AG09309 (cell line): ENCODE measurements around the gene ABI1.

Experiments used
- DNase-seq: peaks from one replicate; pipeline ENCODE4 v3.0.0-alpha.2; 2010; ENCODE audit warnings: low read depth
- H3K4me3 ChIP-seq: 2 replicates; pipeline ENCODE4 v1.5.1; 2011; ENCODE audit warnings: mild to moderate bottlenecking, low read depth, low read length, moderate library complexity; ENCODE audit not compliant: control insufficient read depth
- TF ChIP-seq, protein P1 (sequence below): IDR thresholded peaks from 2 replicates; pipeline ENCODE4 v1.5.1; 2011; ENCODE audit warnings: mild to moderate bottlenecking, low read depth, low read length, inconsistent platforms; ENCODE audit not compliant: insufficient read depth, control insufficient read depth; ENCODE audit errors: missing control alignments

The ABI1 gene

GRCh38 chr10:26815500-26815899 is 45.3 kb downstream of the ABI1 start:
- TF ChIP-seq, protein P1, sequence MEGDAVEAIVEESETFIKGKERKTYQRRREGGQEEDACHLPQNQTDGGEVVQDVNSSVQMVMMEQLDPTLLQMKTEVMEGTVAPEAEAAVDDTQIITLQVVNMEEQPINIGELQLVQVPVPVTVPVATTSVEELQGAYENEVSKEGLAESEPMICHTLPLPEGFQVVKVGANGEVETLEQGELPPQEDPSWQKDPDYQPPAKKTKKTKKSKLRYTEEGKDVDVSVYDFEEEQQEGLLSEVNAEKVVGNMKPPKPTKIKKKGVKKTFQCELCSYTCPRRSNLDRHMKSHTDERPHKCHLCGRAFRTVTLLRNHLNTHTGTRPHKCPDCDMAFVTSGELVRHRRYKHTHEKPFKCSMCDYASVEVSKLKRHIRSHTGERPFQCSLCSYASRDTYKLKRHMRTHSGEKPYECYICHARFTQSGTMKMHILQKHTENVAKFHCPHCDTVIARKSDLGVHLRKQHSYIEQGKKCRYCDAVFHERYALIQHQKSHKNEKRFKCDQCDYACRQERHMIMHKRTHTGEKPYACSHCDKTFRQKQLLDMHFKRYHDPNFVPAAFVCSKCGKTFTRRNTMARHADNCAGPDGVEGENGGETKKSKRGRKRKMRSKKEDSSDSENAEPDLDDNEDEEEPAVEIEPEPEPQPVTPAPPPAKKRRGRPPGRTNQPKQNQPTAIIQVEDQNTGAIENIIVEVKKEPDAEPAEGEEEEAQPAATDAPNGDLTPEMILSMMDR, result no peak
- H3K4me3 ChIP-seq, result no peak overlapping the region
- no peak for DNase-seq

DNA sequence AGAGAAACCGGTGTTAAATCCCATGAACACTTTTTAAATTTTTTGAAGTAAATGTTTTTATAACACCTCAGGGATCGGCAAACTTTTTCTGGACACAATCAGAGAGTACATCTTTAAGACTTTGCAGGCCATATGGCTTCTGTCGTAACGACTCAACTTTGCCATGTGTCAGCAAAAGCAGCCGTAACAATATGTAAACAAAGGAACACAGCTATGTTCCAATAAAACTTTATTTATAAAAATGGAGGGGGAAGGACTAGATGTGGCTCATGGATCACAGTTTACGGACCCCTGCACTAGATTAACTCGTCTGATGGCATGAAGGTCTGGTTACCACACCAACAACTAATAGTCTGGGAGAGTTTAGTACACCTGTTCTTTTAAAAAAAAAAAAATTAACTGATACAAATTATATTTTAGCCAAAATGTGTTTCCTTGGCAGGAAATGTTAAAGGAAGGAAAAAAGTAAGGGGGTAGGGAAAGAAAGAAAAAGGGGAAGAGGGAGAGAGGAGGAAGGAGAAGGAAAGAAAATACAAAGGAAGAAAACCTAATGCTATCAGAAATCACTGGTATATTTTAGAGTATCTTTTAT is 50.2 kb downstream of the ABI1 start:
- no peak for DNase-seq
- TF ChIP-seq, protein P1, result no peak
- no peak overlapping the region for H3K4me3 ChIP-seq

DNA sequence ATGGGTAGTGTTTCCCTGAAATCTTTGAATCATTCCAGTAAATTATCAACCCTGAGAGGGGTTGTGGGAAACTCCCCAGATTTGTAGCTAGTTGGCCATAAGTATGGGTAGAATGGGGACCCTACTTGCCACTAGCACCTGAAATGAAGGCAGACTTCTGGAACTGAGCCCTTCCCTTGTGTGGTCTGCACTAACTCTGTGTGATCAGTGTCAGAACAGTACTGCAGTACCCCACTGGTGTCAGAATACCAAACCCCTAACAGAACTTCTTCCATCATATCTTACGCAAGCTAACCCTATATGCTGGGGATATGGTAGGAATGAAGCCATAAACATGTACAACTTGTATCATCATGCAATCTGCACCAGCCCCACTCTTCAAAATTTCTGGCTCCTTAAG is 50.8 kb downstream of the ABI1 start:
- no peak overlapping the region for H3K4me3 ChIP-seq
- TF ChIP-seq, protein P1, result no peak
- DNase-seq, result no peak

DNA sequence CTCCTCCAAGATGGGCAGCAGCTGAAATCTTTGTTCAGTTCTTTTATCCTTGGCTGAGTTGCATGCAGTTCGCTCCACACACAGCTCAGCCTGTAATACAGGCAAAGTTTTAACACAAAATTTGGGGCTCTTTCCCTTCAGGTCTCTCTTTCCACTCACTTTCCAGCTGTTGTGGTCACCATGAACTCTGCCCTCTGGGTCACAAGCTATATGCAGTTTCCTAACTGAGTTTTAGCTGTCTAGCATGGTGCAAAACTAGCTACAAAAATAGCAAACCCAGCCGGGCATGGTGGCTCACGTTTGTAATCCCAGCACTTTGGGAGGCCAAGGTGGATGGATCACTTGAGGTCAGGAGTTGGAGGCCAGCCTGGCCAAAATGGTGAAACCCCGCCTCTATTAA is 53.2 kb downstream of the ABI1 start:
- DNase-seq, result no peak
- TF ChIP-seq, protein P1, result no peak
- H3K4me3 ChIP-seq, result no peak overlapping the region

DNA sequence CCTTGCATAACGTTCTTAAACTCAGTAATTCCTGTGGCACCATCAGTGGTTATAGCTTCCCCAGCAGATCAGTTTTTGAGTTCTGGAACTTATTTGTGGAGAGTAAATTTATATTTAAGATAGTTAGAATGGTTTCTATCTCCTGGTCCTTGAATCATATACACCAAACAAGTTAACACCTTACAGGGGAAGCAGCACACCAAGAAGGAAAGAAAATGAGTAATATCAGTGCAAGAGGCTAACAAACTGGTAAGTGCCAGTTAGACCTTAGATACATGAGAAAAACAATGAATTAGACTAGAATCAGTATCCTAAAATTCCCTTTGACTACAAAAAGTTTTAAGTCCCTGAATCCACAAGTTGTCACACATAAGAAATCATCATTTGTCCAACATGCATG is 54.2 kb downstream of the ABI1 start:
- TF ChIP-seq, protein P1, result no peak
- no peak overlapping the region for H3K4me3 ChIP-seq
- DNase-seq, result no peak

- DNase-seq, result no peak
- H3K4me3 ChIP-seq, result no peak overlapping the region
- TF ChIP-seq, protein P1, result no peak
These were observed 55.1 kb downstream of the ABI1 start for GRCh38 chr10:26805567-26806245.
